H1 (cell line): ENCODE measurements around the gene HIVEP3. TPM values are rescaled to one million over a fixed set of nuclear protein-coding genes. Genes with fewer than 3 reads are reported as not detected.

Experiments
- CTCF ChIA-PET: fragments of 300-600 bp; sonication (Branson Sonifier 250); formaldehyde crosslinking; loops from one replicate; lab custom pipeline; 2021; ENCODE audit not compliant: partially characterized antibody; lab: Charles Lee
- POLR2A ChIA-PET: fragments of 300-600 bp; sonication (Branson Sonifier 250); formaldehyde crosslinking; loops from one replicate; lab custom pipeline; 2021; ENCODE audit warnings: inconsistent platforms; ENCODE audit not compliant: partially characterized antibody; lab: Charles Lee
- DNase-seq, 2 experiments: peaks; one replicate each; pipeline versions ENCODE4 v3.0.0 to v3.0.0-alpha.2; 2010 to 2022; ENCODE audit warnings: low spot score in 2 of 2, low read depth in 1 of 2, mixed read lengths in 1 of 2
- FAIRE-seq: peaks from 2 replicates; lab custom pipeline; 2011; peaks lifted over from hg19 to GRCh38; lab: Jason Lieb, UNC
- H2AFZ ChIP-seq: 2 replicates; pipeline ENCODE4 v1.8.1; 2012; ENCODE audit warnings: low read length, inconsistent platforms
- H2AK5ac ChIP-seq: 2 replicates; pipeline ENCODE4 v1.6.1; 2013; ENCODE audit warnings: low read depth, low read length
- H2BK120ac ChIP-seq: replicated peaks from 2 replicates; pipeline ENCODE3; 2013; ENCODE audit warnings: low read depth, low read length, inconsistent platforms
- H2BK12ac ChIP-seq: 2 replicates; pipeline ENCODE4 v1.6.1; 2013; ENCODE audit warnings: low read depth, low read length
- H2BK15ac ChIP-seq: 2 replicates; pipeline ENCODE4 v1.6.1; 2013; ENCODE audit warnings: low read length
- H2BK20ac ChIP-seq: 2 replicates; pipeline ENCODE4 v1.6.1; 2013; ENCODE audit warnings: low read length
- H2BK5ac ChIP-seq: 2 replicates; pipeline ENCODE4 v1.6.1; 2013; ENCODE audit warnings: low read depth, low read length
- H3K14ac ChIP-seq: 2 replicates; pipeline ENCODE4 v1.6.1; 2013; ENCODE audit warnings: inconsistent platforms; ENCODE audit not compliant: insufficient read length
- H3K18ac ChIP-seq: 2 replicates; pipeline ENCODE4 v1.6.1; 2013; ENCODE audit warnings: low read length; ENCODE audit errors: extremely low read depth
- H3K23ac ChIP-seq: 2 replicates; pipeline ENCODE4 v1.6.1; 2013; ENCODE audit warnings: inconsistent platforms; ENCODE audit not compliant: insufficient read length
- H3K23me2 ChIP-seq: 2 replicates; pipeline ENCODE4 v1.6.1; 2013; ENCODE audit warnings: low read depth, low read length
- H3K27ac ChIP-seq: 2 replicates; pipeline ENCODE4 v1.6.1; 2011; ENCODE audit warnings: low read depth, low read length, inconsistent platforms
- H3K27me3 ChIP-seq, 4 experiments: replicated peaks in 1 of 4; 1 replicate in 1 of 4; 2 replicates in 3 of 4; pipeline versions ENCODE4 v1.6.1 to v1.8.1; 2011 to 2013; ENCODE audit warnings: low read length in 3 of 4, mild to moderate bottlenecking in 3 of 4, inconsistent platforms in 2 of 4, mixed read lengths in 2 of 4, moderate library complexity in 1 of 4; ENCODE audit not compliant: control insufficient read depth in 3 of 4, insufficient read depth in 3 of 4; ENCODE audit errors: extremely low read depth in 1 of 4
- H3K36me3 ChIP-seq, 4 experiments: 2 replicates each; pipeline versions ENCODE4 v1.6.1 to v1.8.1; 2011 to 2013; ENCODE audit warnings: mild to moderate bottlenecking in 4 of 4, low read length in 3 of 4, moderate library complexity in 2 of 4, control low read depth in 1 of 4, inconsistent platforms in 1 of 4; ENCODE audit not compliant: insufficient read depth in 4 of 4, control insufficient read depth in 2 of 4
- H3K4ac ChIP-seq: replicated peaks from 2 replicates; pipeline ENCODE3; 2013; ENCODE audit warnings: low read length, low read depth, mixed read lengths, inconsistent platforms; ENCODE audit not compliant: insufficient read length
- H3K4me1 ChIP-seq, 4 experiments: replicated peaks in 1 of 4; 1 replicate in 1 of 4; 2 replicates in 3 of 4; pipeline versions ENCODE4 v1.6.1 to v1.8.1; 2011 to 2013; ENCODE audit warnings: low read length in 3 of 4, inconsistent platforms in 2 of 4, mixed read lengths in 1 of 4; ENCODE audit not compliant: insufficient read depth in 4 of 4, control insufficient read depth in 3 of 4
- H3K4me2 ChIP-seq, 2 experiments: 2 replicates each; pipeline versions ENCODE4 v1.6.1 to v1.8.1; 2011 to 2013; ENCODE audit warnings: low read depth in 2 of 2, low read length in 2 of 2, control low read depth in 1 of 2, inconsistent platforms in 1 of 2, mild to moderate bottlenecking in 1 of 2; ENCODE audit not compliant: insufficient read depth in 1 of 2
- H3K4me3 ChIP-seq, 4 experiments: fragments of 200-600, 300-600 bp in 1 of 4; sonication (generic), shearing (Covaris generic), sonication (Bioruptor Twin) in 1 of 4; 2 replicates each; pipeline versions ENCODE4 v1.5.1 to v1.8.1; 2011 to 2016; ENCODE audit warnings: low read length in 4 of 4, low read depth in 3 of 4, control low read depth in 2 of 4, inconsistent platforms in 2 of 4, mild to moderate bottlenecking in 2 of 4, mixed read lengths in 1 of 4, moderate library complexity in 1 of 4; ENCODE audit not compliant: insufficient read depth in 2 of 4; ENCODE audit errors: extremely low read depth in 1 of 4
- H3K56ac ChIP-seq: replicated peaks from 2 replicates; pipeline ENCODE3; 2013; ENCODE audit warnings: low read depth, mild to moderate bottlenecking, mixed read lengths, low read length, inconsistent platforms; ENCODE audit not compliant: insufficient read length
- H3K79me1 ChIP-seq: 2 replicates; pipeline ENCODE4 v1.6.1; 2013; ENCODE audit warnings: low read depth, low read length, control low read depth
- H3K79me2 ChIP-seq, 2 experiments: 2 replicates each; pipeline versions ENCODE4 v1.6.1 to v1.8.1; 2012 to 2013; ENCODE audit warnings: low read length in 2 of 2, mild to moderate bottlenecking in 2 of 2, inconsistent platforms in 1 of 2; ENCODE audit not compliant: insufficient read depth in 2 of 2, control insufficient read depth in 1 of 2
- H3K9ac ChIP-seq, 4 experiments: replicated peaks in 1 of 4; 1 replicate in 1 of 4; 2 replicates in 3 of 4; pipeline versions ENCODE4 v1.6.1 to v1.8.1; 2011 to 2013; ENCODE audit warnings: low read depth in 3 of 4, low read length in 3 of 4, control low read depth in 2 of 4, mild to moderate bottlenecking in 2 of 4, moderate library complexity in 2 of 4, inconsistent platforms in 1 of 4; ENCODE audit errors: extremely low read depth in 1 of 4
- H3K9me3 ChIP-seq, 2 experiments: 2 replicates each; pipeline versions ENCODE4 v1.6.1 to v1.8.1; 2012 to 2013; ENCODE audit warnings: mild to moderate bottlenecking in 2 of 2, moderate library complexity in 2 of 2, control low read depth in 1 of 2, inconsistent platforms in 1 of 2, low read depth in 1 of 2, low read length in 1 of 2, mixed read lengths in 1 of 2; ENCODE audit not compliant: insufficient read depth in 2 of 2
- H4K20me1 ChIP-seq, 2 experiments: replicated peaks in 1 of 2; 2 replicates each; pipeline versions ENCODE3 to v1.8.1; 2011 to 2013; ENCODE audit warnings: inconsistent platforms in 2 of 2, low read length in 2 of 2, mild to moderate bottlenecking in 1 of 2; ENCODE audit not compliant: insufficient read depth in 2 of 2, control insufficient read depth in 1 of 2
- H4K5ac ChIP-seq: 2 replicates; pipeline ENCODE4 v1.6.1; 2013; ENCODE audit warnings: low read length, low read depth, mixed read lengths, inconsistent platforms; ENCODE audit not compliant: insufficient read length
- H4K8ac ChIP-seq: 2 replicates; pipeline ENCODE4 v1.8.0; 2013; ENCODE audit warnings: mild to moderate bottlenecking, moderate library complexity, low read length, inconsistent platforms; ENCODE audit not compliant: insufficient read depth; ENCODE audit errors: extremely low read depth
- H4K91ac ChIP-seq: replicated peaks from 2 replicates; pipeline ENCODE3; 2013; ENCODE audit warnings: low read length, mixed read lengths, inconsistent platforms; ENCODE audit not compliant: insufficient read length
- ASH2L ChIP-seq: fragments of 200-600, 300-600 bp; sonication (generic); IDR thresholded peaks from one replicate; pipeline ENCODE4 v1.7.1; 2017; ENCODE audit warnings: low read length
- CBX8 ChIP-seq: fragments of 300-800, 300-1000 bp; sonication (generic); IDR thresholded peaks from 2 replicates; pipeline ENCODE4 v1.7.1; 2016; ENCODE audit warnings: low read depth, low read length, borderline replicate concordance
- CTBP2 ChIP-seq: IDR thresholded peaks from 2 replicates; pipeline ENCODE4 v1.7.0; 2011; ENCODE audit warnings: borderline replicate concordance, mild to moderate bottlenecking, moderate library complexity, mixed read lengths, low read length; ENCODE audit not compliant: insufficient read depth, insufficient read length
- MAX ChIP-seq: IDR thresholded peaks from 2 replicates; pipeline ENCODE4 v1.6.1; 2012; ENCODE audit warnings: inconsistent platforms
- RBBP5 ChIP-seq: IDR thresholded peaks from 2 replicates; pipeline ENCODE4 v1.7.1; 2012; ENCODE audit warnings: low read depth, mild to moderate bottlenecking, inconsistent platforms, low read length, moderate library complexity, borderline replicate concordance
- RNF2 ChIP-seq: fragments of 200-900, 300-1000 bp; sonication (generic); IDR thresholded peaks from 2 replicates; pipeline ENCODE4 v1.7.1; 2016; ENCODE audit warnings: borderline replicate concordance, low read depth, mild to moderate bottlenecking, antibody characterized with exemption, low read length; ENCODE audit not compliant: poor library complexity, severe bottlenecking; ENCODE audit errors: missing control alignments
- TAF1 ChIP-seq: IDR thresholded peaks from 2 replicates; pipeline ENCODE4 v1.6.1; 2011; ENCODE audit warnings: mild to moderate bottlenecking, low read depth, low read length
- WGBS, 2 experiments: shearing (Covaris generic) in 1 of 2; methylation state at CpG; one replicate each; pipeline versions ENCODE4 v1.1.6 to v1.1.7; 2013 to 2015; ENCODE audit warnings: low lambda C conversion rate in 2 of 2, mixed read lengths in 2 of 2, inconsistent platforms in 1 of 2, low coverage in 1 of 2, missing lambda C conversion rate in 1 of 2; ENCODE audit not compliant: insufficient replicate concordance in 2 of 2, insufficient coverage in 1 of 2, insufficient read length in 1 of 2; ENCODE audit errors: extremely low coverage in 1 of 2, missing lambda C conversion rate in 1 of 2; 5-methylcytosine and 5-hydroxymethylcytosine counted together
- polyA plus RNA-seq, 7 experiments: library from polyadenylated mRNA; depleted of rRNA in 3 of 7; stranded (reverse) in 5 of 7; unstranded in 2 of 7; fragments of >200 nt in 5 of 7; fragments of 200-250 nt in 2 of 7; gene quantifications; 1 replicate in 5 of 7; 2 replicates in 1 of 7; 4 replicates in 1 of 7; pipeline versions ENCODE4 v1.2.1 to v1.2.3, GENCODE V29; 2011 to 2013; ENCODE audit warnings: missing spikeins in 2 of 7, mixed read lengths in 2 of 7
- total RNA-seq: library from RNA; stranded (reverse); fragmentation: NEBNext Ultra II Directional; extraction: Animal tissue kit (Norgen Biotek cat#: 25700); gene quantifications from 2 replicates; pipeline ENCODE4 v1.2.1, GENCODE V29; 2021

HIVEP3 gene
- total and polyA plus RNA-seq, 2 of the 8 experiments (the other 6 are each of a cell fraction or from before 2014, with no cell fraction given) = 0.24 to 0.69 TPM

- no peaks in the 10 kb centered on the region for H3K79me2 ChIP-seq
- no peak overlapping the region for H2BK20ac ChIP-seq
- no peaks in the 10 kb centered on the region for H3K79me1 ChIP-seq
- POLR2A ChIA-PET = no interaction called here
- no peak overlapping the region for H2BK120ac ChIP-seq
- CTCF ChIA-PET = interaction anchor here (0.6 to 1.2 kb wide), 3 partner anchors 17 to 155 kb away, joined by 3 to 4 read pairs (median 3); no protein-coding TSS in a partner anchor
- no peak overlapping the region for H3K56ac ChIP-seq
- no peaks in the 10 kb centered on the region for H3K9me3 ChIP-seq
- no peak overlapping the region for H2AFZ ChIP-seq
- no peak overlapping the region for H3K23ac ChIP-seq
- H2BK5ac ChIP-seq = no peak overlapping the region
- no peaks in the 10 kb centered on the region for H3K36me3 ChIP-seq
- H3K27me3 ChIP-seq = 0 out of 7 replicates have a peak, but pooled peaks cover 0 to 2% (median 0%) of the 10 kb centered on the region in 4 experiments
- H4K8ac ChIP-seq = no peak overlapping the region
- no peak overlapping the region for H3K4ac ChIP-seq
- no peak overlapping the region for H2AK5ac ChIP-seq
- H3K4me3 ChIP-seq = no peak overlapping the region
- H4K91ac ChIP-seq = no peak overlapping the region
- no peak overlapping the region for H3K27ac ChIP-seq
- FAIRE-seq (no peak), DNase-seq (no peak)
- H3K9ac ChIP-seq = no peak overlapping the region
- H4K5ac ChIP-seq = no peak overlapping the region
- H3K4me2 ChIP-seq = no peak overlapping the region
- no peak overlapping the region for H2BK15ac ChIP-seq
- H3K14ac ChIP-seq = no peak overlapping the region
- no peak overlapping the region for H3K18ac ChIP-seq
- no peaks in the 10 kb centered on the region for H4K20me1 ChIP-seq
- H3K23me2 ChIP-seq = no peaks in the 10 kb centered on the region
- H2BK12ac ChIP-seq = no peak overlapping the region
- WGBS, 2 experiments = 84% methylated on average over 3 of the region's 4 CpGs; no CpG with 5 or more reads in 1 of the 2 experiments
- peaks cover 0 to 6% (median 0%) of the 10 kb centered on the region in 4 experiments; a peak in 2 of 7 replicates for H3K4me1 ChIP-seq
- no peak for TF ChIP-seq CTBP2
- TF ChIP-seq MAX = no peak
- TF ChIP-seq CBX8 = no peak
- no peak for TF ChIP-seq TAF1
- no peak for TF ChIP-seq ASH2L
- TF ChIP-seq RBBP5 = no peak
- TF ChIP-seq RNF2 = no peak
Measured at GRCh38 chr1:41730806-41731205, 187.9 kb downstream of the HIVEP3 start.
